GM19395 (cell line): ENCODE data around the gene SYTL5.

Experiments
- ATAC-seq: cut with Tn5 transposase; IDR thresholded peaks from one replicate; pipeline ENCODE4 v1.9.1; 2021; ENCODE audit warnings: mild to moderate bottlenecking, moderate library complexity; ENCODE audit not compliant: unreplicated experiment

The SYTL5 gene

GRCh38 chrX:38086451-38087215 is 80.3 kb downstream of the SYTL5 start:
- no peak for ATAC-seq

DNA sequence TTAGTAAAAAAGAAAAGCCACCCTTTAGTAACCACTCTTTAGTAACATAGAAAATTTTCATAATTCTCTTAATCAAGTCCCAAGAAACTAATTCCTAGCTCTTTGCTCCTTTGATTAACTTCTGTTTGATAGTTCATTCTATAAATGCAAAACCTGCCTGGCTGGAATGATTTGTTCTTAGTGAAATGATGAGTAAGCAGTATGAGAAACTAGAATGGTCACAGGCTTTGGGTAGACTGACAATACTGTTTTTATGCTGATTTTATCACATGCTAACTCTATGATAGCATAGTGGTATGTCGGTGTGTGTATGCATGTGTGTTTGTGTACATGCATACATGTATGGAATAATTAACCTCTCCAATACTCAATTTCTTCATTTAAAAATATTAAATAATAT is 81.2 kb downstream of the SYTL5 start:
- no peak for ATAC-seq

GRCh38 chrX:38089173-38089982 is 83.0 kb downstream of the SYTL5 start:
- ATAC-seq = no peak

GRCh38 chrX:38095971-38096529 is 89.7 kb downstream of the SYTL5 start:
- no peak for ATAC-seq

DNA sequence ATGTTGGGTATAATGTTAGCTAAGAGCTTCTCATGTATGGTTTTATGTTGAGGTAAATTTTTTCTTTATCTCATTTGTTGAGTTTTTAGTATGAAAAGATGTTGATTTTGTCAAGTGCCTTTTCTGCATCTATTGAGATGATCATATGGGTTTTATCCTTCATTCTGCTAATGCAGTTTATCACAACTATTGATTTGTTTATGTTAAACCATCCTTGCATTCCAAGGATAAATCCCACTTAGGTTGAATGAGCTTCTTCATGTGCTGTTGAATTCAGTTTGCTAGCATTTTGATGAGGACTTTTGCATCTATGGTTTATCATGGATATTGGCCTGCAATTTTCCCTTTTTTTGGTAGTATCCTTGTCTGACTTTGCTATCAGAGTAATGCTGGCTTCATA is 93.3 kb downstream of the SYTL5 start:
- no peak for ATAC-seq

DNA sequence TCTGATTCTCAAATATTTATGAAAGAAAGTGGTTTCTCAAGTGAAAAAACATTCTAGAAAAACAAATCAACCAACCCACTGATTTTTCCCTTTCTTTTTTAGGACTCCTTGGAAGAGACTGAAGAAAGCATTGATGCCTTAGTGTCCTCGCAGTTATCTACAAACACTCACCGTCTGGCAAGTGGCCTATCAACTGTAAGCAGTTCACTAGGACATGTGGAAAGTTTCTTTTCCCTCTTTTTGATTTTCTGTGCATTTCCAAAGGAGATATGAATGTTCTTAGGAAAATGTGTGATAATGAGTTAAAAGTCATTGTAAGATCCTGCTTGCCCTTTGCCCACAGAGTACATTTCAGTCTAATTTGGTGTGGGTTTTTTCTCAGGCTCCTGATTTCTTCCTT is 95.9 kb downstream of the SYTL5 start:
- ATAC-seq = no peak

GRCh38 chrX:38102875-38103274 is 96.5 kb downstream of the SYTL5 start:
- no peak for ATAC-seq

- peak; percentile 92 for ATAC-seq
Measured at GRCh38 chrX:38103857-38104812, 97.8 kb downstream of the SYTL5 start.

DNA sequence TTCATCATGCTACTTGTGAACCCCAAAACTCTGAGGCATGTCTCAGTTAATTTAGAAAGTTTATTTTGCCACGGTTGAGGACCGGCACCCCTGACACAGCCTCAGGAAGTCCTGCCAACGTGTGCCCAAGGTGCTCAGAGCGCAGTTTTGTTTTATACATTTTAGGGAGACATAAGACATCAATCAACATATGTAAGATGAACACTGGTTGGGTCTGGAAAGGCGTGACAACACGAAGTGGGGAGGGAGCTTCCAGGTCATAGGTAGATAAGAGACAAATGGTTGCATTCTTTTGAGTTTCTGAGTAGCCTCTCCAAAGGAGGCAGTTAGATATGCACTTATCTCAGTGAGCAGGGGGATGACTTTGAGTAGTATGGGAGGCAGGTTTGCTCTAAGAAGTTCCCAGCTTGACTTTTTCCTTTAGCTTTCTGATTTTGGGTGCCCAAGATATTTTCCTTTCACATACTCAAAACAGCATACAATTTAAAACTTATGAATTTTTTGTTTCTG is 98.9 kb downstream of the SYTL5 start:
- ATAC-seq = no peak

DNA sequence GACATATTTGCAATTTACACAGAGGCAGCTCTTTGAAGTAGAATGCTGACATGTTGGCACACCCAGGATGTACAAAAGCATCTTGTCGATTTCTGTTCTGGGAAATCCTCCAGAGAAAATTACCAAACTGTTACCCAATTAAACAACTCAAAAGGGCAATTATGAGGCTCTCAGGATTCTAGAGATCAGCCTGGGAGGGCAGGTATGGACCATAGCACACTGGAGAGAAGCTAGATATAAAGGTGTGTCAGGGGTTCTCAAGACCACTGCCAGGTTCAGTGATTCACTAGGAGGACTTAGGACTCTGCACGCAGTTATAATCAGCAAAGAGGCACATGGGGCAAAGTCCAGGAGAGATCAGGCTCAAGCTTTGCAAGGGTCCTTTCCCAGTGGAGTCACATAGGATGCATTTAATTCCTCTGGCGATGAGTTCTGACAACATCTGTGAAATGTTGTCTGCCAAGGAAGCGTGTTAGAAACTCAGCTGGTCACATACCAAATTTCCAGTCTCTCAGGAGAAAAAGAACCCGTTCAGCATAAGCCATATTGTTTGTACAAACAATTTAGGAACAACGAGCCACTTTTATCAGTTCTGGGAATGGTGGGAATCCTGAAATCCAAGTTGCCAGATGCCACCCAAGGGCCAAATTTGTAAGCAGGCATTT is 100.8 kb downstream of the SYTL5 start:
- ATAC-seq = no peak

DNA sequence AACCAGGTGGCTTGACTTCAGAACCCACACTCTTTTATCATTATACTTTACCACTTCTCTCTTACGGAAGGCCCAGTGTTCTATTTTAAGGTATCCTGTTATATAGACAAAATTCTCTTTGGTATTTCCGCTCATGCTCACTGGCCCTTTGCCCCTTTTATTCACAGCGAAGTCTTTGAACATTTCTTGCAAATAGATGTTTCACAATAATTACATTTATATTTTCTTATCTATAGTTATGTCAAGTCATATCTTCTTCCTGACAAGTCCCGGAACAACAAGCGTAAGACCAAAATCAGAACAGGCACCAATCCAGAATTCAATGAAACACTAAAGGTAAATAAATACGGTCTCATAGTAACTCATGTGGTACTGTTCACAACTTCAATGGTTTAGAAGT is 102.0 kb downstream of the SYTL5 start:
- ATAC-seq = no peak

DNA sequence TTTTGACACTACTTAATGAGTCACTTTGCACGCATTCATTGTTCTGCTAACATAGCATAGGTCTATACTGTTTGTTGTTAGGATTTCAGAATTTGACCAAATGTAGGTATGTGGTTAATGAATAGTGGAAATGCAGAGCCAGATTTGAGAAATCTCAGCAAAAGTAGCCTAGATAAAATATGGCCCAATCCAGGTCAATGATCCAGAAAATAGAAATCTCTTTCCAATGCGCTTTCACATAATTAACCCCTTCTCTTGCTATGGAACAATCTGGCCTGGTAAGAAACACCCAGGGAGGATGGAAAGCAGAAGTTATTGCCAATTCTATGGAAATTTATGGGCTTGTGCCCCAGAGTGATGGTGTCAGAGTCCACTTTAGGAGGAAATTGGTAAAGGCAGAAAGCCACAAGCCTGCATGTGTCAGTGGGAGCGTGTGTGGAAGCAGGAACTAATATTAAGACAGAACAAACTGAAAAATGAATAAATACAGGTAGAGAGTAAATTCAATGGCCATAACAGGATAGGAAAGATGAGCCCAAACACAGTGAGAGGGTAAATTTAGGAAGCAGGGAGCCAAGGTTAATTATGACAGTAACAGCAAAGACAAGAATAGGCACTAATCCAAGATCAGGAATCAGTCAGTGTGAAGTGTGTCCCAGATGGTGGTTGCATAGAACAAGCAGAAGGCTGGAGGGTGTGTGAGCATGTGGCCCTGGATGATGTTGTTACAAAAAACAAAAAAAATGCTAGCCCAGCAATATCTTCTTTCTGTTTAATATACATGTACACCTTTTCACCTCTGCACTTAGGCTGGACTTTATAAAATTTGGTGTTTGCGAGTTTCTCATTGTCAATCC is 102.9 kb downstream of the SYTL5 start:
- ATAC-seq = no peak

- ATAC-seq = no peak
Measured at GRCh38 chrX:38110231-38110630, 103.9 kb downstream of the SYTL5 start.

- no peak for ATAC-seq
Measured at GRCh38 chrX:38111196-38111595, 104.8 kb downstream of the SYTL5 start.

GRCh38 chrX:38112566-38112965 is 106.2 kb downstream of the SYTL5 start:
- no peak for ATAC-seq

DNA sequence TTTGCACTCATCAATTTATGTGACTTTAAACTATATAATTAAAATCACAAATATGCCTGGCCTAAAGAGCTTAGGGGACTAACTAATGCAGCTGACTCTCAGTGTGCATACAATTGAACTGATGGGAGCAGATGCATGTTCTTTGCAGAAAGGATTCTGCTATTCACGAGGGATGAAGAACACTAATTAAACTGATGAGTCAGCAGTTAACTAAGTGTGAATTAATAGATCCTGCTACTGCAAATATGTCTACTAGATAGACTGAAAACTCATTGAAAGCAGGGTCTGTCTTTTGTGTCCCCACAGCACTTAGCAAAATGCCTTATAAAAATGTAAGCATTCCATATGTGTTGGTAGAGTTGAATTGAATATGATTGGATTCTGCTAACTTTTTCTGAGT is 110.4 kb downstream of the SYTL5 start:
- ATAC-seq = no peak

- no peak for ATAC-seq
Measured at GRCh38 chrX:38117485-38117884, 111.1 kb downstream of the SYTL5 start.

- ATAC-seq = no peak
Measured at GRCh38 chrX:38124000-38124399, 117.6 kb downstream of the SYTL5 start.

DNA sequence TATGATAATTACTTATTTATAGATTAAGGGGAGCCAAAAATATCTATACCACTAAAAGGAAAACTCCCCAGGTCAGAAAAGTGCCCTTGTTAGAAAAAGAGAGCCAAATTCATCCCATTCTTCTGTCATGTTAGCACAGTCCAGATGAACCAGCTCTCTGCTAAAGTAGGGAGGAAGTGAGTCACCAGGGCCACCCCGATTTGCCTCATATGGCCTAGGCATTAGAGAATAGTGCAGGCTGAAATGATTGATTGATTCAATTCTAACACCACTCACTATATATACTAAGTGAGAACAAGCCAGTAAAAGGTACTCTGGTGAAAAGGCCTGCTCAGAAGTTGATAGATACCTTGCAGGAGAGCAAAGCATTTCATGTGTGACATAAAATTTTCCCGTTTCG is 119.8 kb downstream of the SYTL5 start:
- ATAC-seq = no peak
